Transverse colon (tissue), 4 donors: ENCODE results near the gene MDN1. TPM values are rescaled to one million over a fixed set of nuclear protein-coding genes. Genes with fewer than 3 reads are reported as not detected.
A peak's percentile ranks its signal among the peaks of the same experiment; 100 is the strongest.
"Not testable (repeated sequence)": the region's sequence is repeated elsewhere in the genome, so short reads cannot be mapped to it uniquely, and the experiment has no call there.

Experiments
- DNase-seq: peaks from one replicate; pipeline ENCODE4 v3.0.0-alpha.2; 2019
- H3K27ac ChIP-seq, 4 donors: fragments of 200-600 bp; sonication (generic); 2 replicates each; pipeline ENCODE4 v1.5.1; 2016 to 2018; ENCODE audit warnings: inconsistent platforms in 4 of 4
- H3K27me3 ChIP-seq: fragments of 200-600 bp; sonication (generic); 2 replicates; pipeline ENCODE4 v1.5.1; 2017; ENCODE audit warnings: inconsistent platforms
- H3K36me3 ChIP-seq, 4 donors: fragments of 200-600 bp; sonication (generic); 2 replicates each; pipeline ENCODE4 v1.5.1; 2017 to 2019; ENCODE audit warnings: inconsistent platforms in 4 of 4
- H3K4me1 ChIP-seq, 4 donors: fragments of 200-600 bp; sonication (generic); 2 replicates each; pipeline ENCODE4 v1.5.1; 2017 to 2020; ENCODE audit warnings: inconsistent platforms in 4 of 4
- H3K4me3 ChIP-seq, 4 donors: fragments of 200-600 bp; sonication (generic); 1 replicate in 1 of 4; 2 replicates in 3 of 4; pipeline versions ENCODE4 v1.5.1 to v1.6.1; 2017 to 2019; ENCODE audit warnings: inconsistent platforms in 4 of 4
- H3K9me3 ChIP-seq, 2 donors: fragments of 200-600 bp; sonication (generic); 2 replicates each; pipeline ENCODE4 v1.5.1; 2017 to 2019; ENCODE audit warnings: inconsistent platforms in 2 of 2
- CTCF ChIP-seq, 5 experiments: fragments of 200-600 bp in 3 of 5; fragments of 450-650 bp in 2 of 5; sonication (generic) in 3 of 5; IDR thresholded peaks; 1 replicate in 2 of 5; 2 replicates in 3 of 5; pipeline ENCODE4 v1.5.1; 2016 to 2017; ENCODE audit warnings: antibody characterized with exemption in 5 of 5, inconsistent platforms in 3 of 5, mild to moderate bottlenecking in 2 of 5, moderate library complexity in 1 of 5
- EP300 ChIP-seq: sonication (generic); formaldehyde crosslinking; IDR thresholded peaks from one replicate; pipeline ENCODE4 v1.6.1; 2017; ENCODE audit warnings: antibody characterized with exemption, low read depth
- POLR2A ChIP-seq: fragments of 450-650 bp; IDR thresholded peaks from one replicate; pipeline ENCODE4 v1.6.1; 2016; ENCODE audit warnings: antibody characterized with exemption, mild to moderate bottlenecking, moderate library complexity
- POLR2AphosphoS5 ChIP-seq, 3 donors: sonication (generic); formaldehyde crosslinking; IDR thresholded peaks; one replicate each; pipeline ENCODE4 v1.6.1; 2016; ENCODE audit warnings: antibody characterized with exemption in 3 of 3
- WGBS, 2 donors: methylation state at CpG; one replicate each; pipeline ENCODE4 v1.1.5; 2018; ENCODE audit warnings: low coverage in 1 of 2; 5-methylcytosine and 5-hydroxymethylcytosine counted together
- in situ Hi-C, 4 donors: fragments of 200-750 bp; cut with MboI; loops; one replicate each; pipeline versions ENCODE4 v1.15.0 to v1.15.1; 2017; ENCODE audit warnings: low sequenced_read_pairs in 3 of 4, low pct_ligation_motif_present in 1 of 4, low pct_unique_long_range_greater_than_20kb in 1 of 4
- intact Hi-C: fragments of 100-400 bp; cut with DNase I; formaldehyde crosslinking; loops from one replicate; pipeline ENCODE4 v1.15.1; 2023; ENCODE audit warnings: low total_unique reads
- total RNA-seq, 4 donors: library from RNA; depleted of rRNA; stranded (reverse); fragments of >200 nt; gene quantifications; one replicate each; pipeline ENCODE4 v1.1.0, GENCODE V29; 2016

Gene MDN1
- total RNA-seq, 4 donors from 2014 or later: 16.8 to 30.8 (median 24.0) TPM

- no peak for DNase-seq
- intact Hi-C loops (no loop called here), in situ Hi-C loops (no loop called here)
- H3K27ac ChIP-seq: no peak overlapping the region
- TF ChIP-seq CTCF (IDR thresholded peaks at IDR 0.05): no peak
- TF ChIP-seq POLR2A: no peak
- no peak for TF ChIP-seq EP300
- no peak for TF ChIP-seq POLR2AphosphoS5 (IDR thresholded peaks at IDR 0.05)
- WGBS, 2 donors: 82 to 89% methylated on average over 3 of the region's 3 CpGs
- peaks cover 0 to 20% (median 7%) of the 10 kb centered on the region in 4 donors for H3K36me3 ChIP-seq
- no peak overlapping the region for H3K4me3 ChIP-seq
- no peaks in the 10 kb centered on the region for H3K9me3 ChIP-seq
- no peaks in the 10 kb centered on the region for H3K27me3 ChIP-seq
- H3K4me1 ChIP-seq: peaks cover 2 to 10% (median 9%) of the 10 kb centered on the region in 4 donors
Observed at GRCh38 chr6:89642956-89643355, 176.6 kb downstream of the MDN1 start.

GRCh38 chr6:89641581-89641980 is 178.0 kb downstream of the MDN1 start:
- peaks cover 0 to 11% (median 0%) of the 10 kb centered on the region in 4 donors for H3K36me3 ChIP-seq
- DNase-seq, in situ Hi-C loops, H3K4me3 ChIP-seq, H3K27ac ChIP-seq, intact Hi-C loops, H3K9me3 ChIP-seq, H3K27me3 ChIP-seq: not testable (repeated sequence)
- 98% methylated on average over 3 of the region's 3 CpGs; no CpG with 5 or more reads in 1 of the 2 donors for WGBS, 2 donors
- H3K4me1 ChIP-seq: peaks cover 7 to 21% (median 17%) of the 10 kb centered on the region in 4 donors

- H3K4me3 ChIP-seq: no peak overlapping the region
- H3K4me1 ChIP-seq: peaks cover 7 to 21% (median 17%) of the 10 kb centered on the region in 4 donors
- WGBS, 2 donors: 89% methylated on average over 4 of the region's 4 CpGs; no CpG with 5 or more reads in 1 of the 2 donors
- peaks cover 0 to 16% (median 0%) of the 10 kb centered on the region in 4 donors for H3K36me3 ChIP-seq
- H3K27ac ChIP-seq: no peak overlapping the region
- H3K9me3 ChIP-seq: no peaks in the 10 kb centered on the region
- DNase-seq: no peak
- TF ChIP-seq CTCF (IDR thresholded peaks at IDR 0.05): no peak
- no peak for TF ChIP-seq EP300
- TF ChIP-seq POLR2AphosphoS5 (IDR thresholded peaks at IDR 0.05): no peak
- TF ChIP-seq POLR2A: no peak
- in situ Hi-C loops: no loop called here
- intact Hi-C loops: no loop called here
- no peaks in the 10 kb centered on the region for H3K27me3 ChIP-seq
Observed at GRCh38 chr6:89640804-89641203, 178.8 kb downstream of the MDN1 start.

GRCh38 chr6:89638320-89639195 is 181.0 kb downstream of the MDN1 start, which contains the start of gene LYRM2:
TSS of gene LYRM2 (minus strand) at chr6:89638747. CDS start at chr6:89638716, 31 bp downstream.
- peak; percentile 95 for DNase-seq
- Histone ChIP-seq H3K27ac (peak within 1 kb of the TSS; percentile 88 to 95 (median 91)), H3K36me3 (peaks cover 0 to 11% (median 0%) of the 10 kb centered on the region in 4 donors), H3K27me3 (no peaks in the 10 kb centered on the region), H3K9me3 (no peaks in the 10 kb centered on the region), H3K4me3 (peak within 1 kb of the TSS; percentile 44 to 84 (median 62)), H3K4me1 (peaks cover 7 to 33% (median 22%) of the 10 kb centered on the region in 4 donors)
- in situ Hi-C loops (no loop called here), intact Hi-C loops (no loop called here)
- 0 to 4% methylated on average over 1 to 55 of the region's 58 CpGs for WGBS, 2 donors
- TF ChIP-seq EP300: no peak
- peak; percentile 74 to 97 (median 95) for TF ChIP-seq POLR2AphosphoS5 (IDR thresholded peaks at IDR 0.05)
- TF ChIP-seq POLR2A: peak; percentile 96
- peak in 2 of 5 experiments; percentile 19 to 41 for TF ChIP-seq CTCF (IDR thresholded peaks at IDR 0.05)
